Fibroblast of pulmonary artery (primary cell): ENCODE results near the gene KRT31.
"Not testable (repeated sequence)": the region's sequence is repeated elsewhere in the genome, so short reads cannot be mapped to it uniquely, and the experiment has no call there.

Experiments used
- DNase-seq: peaks from one replicate; pipeline ENCODE4 v3.0.0-alpha.2; 2010; ENCODE audit warnings: low read depth
- H3K4me3 ChIP-seq: replicated peaks from 2 replicates; pipeline ENCODE4 v1.5.1; 2011; ENCODE audit warnings: low read depth, mild to moderate bottlenecking, control low read depth, low read length, moderate library complexity
- TF ChIP-seq, protein P1 (sequence below): IDR thresholded peaks from 2 replicates; pipeline ENCODE4 v1.5.1; 2011; ENCODE audit warnings: mild to moderate bottlenecking, control low read depth, low read length, inconsistent platforms; ENCODE audit errors: missing control alignments

Gene KRT31

GRCh38 chr17:41437769-41438168 is 40.4 kb upstream of the KRT31 start:
- TF ChIP-seq, protein P1, sequence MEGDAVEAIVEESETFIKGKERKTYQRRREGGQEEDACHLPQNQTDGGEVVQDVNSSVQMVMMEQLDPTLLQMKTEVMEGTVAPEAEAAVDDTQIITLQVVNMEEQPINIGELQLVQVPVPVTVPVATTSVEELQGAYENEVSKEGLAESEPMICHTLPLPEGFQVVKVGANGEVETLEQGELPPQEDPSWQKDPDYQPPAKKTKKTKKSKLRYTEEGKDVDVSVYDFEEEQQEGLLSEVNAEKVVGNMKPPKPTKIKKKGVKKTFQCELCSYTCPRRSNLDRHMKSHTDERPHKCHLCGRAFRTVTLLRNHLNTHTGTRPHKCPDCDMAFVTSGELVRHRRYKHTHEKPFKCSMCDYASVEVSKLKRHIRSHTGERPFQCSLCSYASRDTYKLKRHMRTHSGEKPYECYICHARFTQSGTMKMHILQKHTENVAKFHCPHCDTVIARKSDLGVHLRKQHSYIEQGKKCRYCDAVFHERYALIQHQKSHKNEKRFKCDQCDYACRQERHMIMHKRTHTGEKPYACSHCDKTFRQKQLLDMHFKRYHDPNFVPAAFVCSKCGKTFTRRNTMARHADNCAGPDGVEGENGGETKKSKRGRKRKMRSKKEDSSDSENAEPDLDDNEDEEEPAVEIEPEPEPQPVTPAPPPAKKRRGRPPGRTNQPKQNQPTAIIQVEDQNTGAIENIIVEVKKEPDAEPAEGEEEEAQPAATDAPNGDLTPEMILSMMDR: no peak
- DNase-seq: no peak
- H3K4me3 ChIP-seq: no peak overlapping the region

DNA sequence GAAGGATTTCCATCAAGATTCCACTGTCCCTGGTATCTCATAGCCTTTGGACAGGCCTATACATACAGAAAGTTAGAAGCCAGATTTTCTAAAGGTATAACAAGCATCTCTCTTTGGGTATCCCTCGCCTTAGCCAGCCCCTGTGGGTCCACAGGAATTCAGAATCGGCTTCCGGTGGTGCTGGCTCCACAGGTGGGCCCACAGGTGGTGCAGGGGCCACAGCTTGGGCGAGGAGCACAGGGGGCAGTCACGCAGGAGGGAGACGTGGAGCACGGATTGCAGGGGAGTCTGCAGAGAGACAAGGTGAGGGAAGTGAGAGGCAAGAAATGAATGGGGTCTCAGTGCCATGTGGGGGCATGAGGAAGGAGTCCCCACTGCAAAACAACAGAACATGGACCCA is 39.8 kb upstream of the KRT31 start:
- no peak for DNase-seq
- TF ChIP-seq, protein P1: no peak
- H3K4me3 ChIP-seq: no peak overlapping the region

GRCh38 chr17:41434415-41434814 is 37.0 kb upstream of the KRT31 start:
- no peak for DNase-seq
- TF ChIP-seq, protein P1: no peak

GRCh38 chr17:41434005-41434404 is 36.6 kb upstream of the KRT31 start:
- H3K4me3 ChIP-seq: no peak overlapping the region
- TF ChIP-seq, protein P1: no peak
- no peak for DNase-seq

More at GRCh38 chr17:41434415-41434814, 37.0 kb upstream of the KRT31 start:
- H3K4me3 ChIP-seq: no peak overlapping the region

DNA sequence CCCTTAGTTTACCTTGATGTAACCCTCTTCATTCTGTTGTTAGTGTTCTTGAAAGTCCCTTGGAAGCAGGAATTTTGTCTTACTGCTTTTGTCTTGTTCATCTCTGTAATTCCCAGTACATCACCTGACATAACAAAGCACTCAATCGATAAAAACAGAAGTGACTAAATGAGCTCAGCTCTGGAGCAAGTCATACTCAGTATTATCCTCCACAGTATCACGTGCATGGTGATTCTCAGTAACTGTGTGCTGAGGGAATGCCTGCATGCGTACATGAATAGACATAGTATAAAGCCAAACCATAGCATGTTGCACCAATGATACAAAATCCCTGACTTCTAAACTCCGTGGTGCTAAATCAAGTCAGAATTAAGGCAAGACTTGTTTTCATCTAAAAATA is 36.2 kb upstream of the KRT31 start:
- H3K4me3 ChIP-seq: no peak overlapping the region
- TF ChIP-seq, protein P1: no peak
- no peak for DNase-seq

- not testable (repeated sequence) for DNase-seq, H3K4me3 ChIP-seq
Measured at GRCh38 chr17:41430376-41430775, 33.0 kb upstream of the KRT31 start.

GRCh38 chr17:41429667-41430066 is 32.3 kb upstream of the KRT31 start:
- H3K4me3 ChIP-seq: no peak overlapping the region
- TF ChIP-seq, protein P1: no peak
- DNase-seq: no peak
